Neuronal stem cell (in vitro differentiated cells): ENCODE data around the gene SH3D19.

ENCODE experiments used
- DNase-seq: peaks from one replicate; pipeline ENCODE4 v3.0.0-alpha.2; 2013; ENCODE audit warnings: low spot score
- H2AFZ ChIP-seq: one replicate; pipeline ENCODE4 v1.6.1; 2013; ENCODE audit warnings: mild to moderate bottlenecking, low read length, inconsistent platforms
- H2AK5ac ChIP-seq: 2 replicates; pipeline ENCODE4 v1.6.1; 2013; ENCODE audit warnings: low read depth, mild to moderate bottlenecking, inconsistent platforms, low read length, moderate library complexity, mixed read lengths
- H2BK120ac ChIP-seq: 2 replicates; pipeline ENCODE4 v1.6.1; 2013; ENCODE audit warnings: low read depth, mild to moderate bottlenecking, inconsistent platforms, low read length, moderate library complexity, mixed read lengths
- H2BK12ac ChIP-seq: one replicate; pipeline ENCODE4 v1.6.1; 2013; ENCODE audit warnings: low read length, inconsistent platforms
- H2BK15ac ChIP-seq: 2 replicates; pipeline ENCODE4 v1.6.1; 2013; ENCODE audit warnings: mild to moderate bottlenecking, low read length, inconsistent platforms, mixed read lengths
- H2BK5ac ChIP-seq: one replicate; pipeline ENCODE4 v1.6.1; 2013; ENCODE audit warnings: inconsistent platforms, mild to moderate bottlenecking, low read length, moderate library complexity
- H3K14ac ChIP-seq: one replicate; pipeline ENCODE4 v1.6.1; 2013; ENCODE audit warnings: low read length, inconsistent platforms
- H3K18ac ChIP-seq: 2 replicates; pipeline ENCODE4 v1.6.1; 2013; ENCODE audit warnings: low read length, inconsistent platforms
- H3K23ac ChIP-seq: 2 replicates; pipeline ENCODE4 v1.6.1; 2013; ENCODE audit warnings: low read depth, mild to moderate bottlenecking, mixed read lengths, low read length, inconsistent platforms; ENCODE audit not compliant: poor library complexity
- H3K27ac ChIP-seq: replicated peaks from 3 replicates; pipeline ENCODE4 v1.5.1; 2013; ENCODE audit warnings: low read length, inconsistent platforms
- H3K27me3 ChIP-seq, 3 experiments: 2 replicates each; pipeline ENCODE4 v1.6.1; 2013; ENCODE audit warnings: low read length in 3 of 3, mild to moderate bottlenecking in 2 of 3, inconsistent platforms in 1 of 3, low read depth in 1 of 3, mixed read lengths in 1 of 3, moderate library complexity in 1 of 3; ENCODE audit not compliant: control insufficient read depth in 3 of 3, insufficient read depth in 3 of 3
- H3K36me3 ChIP-seq, 2 donors: replicated peaks in 1 of 2; 2 replicates each; pipeline ENCODE4 v1.6.1; 2013; ENCODE audit warnings: low read length in 2 of 2; ENCODE audit not compliant: control insufficient read depth in 2 of 2, insufficient read depth in 2 of 2
- H3K4ac ChIP-seq: 2 replicates; pipeline ENCODE4 v1.6.1; 2013; ENCODE audit warnings: inconsistent platforms, mild to moderate bottlenecking, low read length, moderate library complexity
- H3K4me1 ChIP-seq, 2 donors: 1 replicate in 1 of 2; 2 replicates in 1 of 2; pipeline ENCODE4 v1.6.1; 2013; ENCODE audit warnings: low read length in 2 of 2, low read depth in 1 of 2; ENCODE audit not compliant: control insufficient read depth in 2 of 2, insufficient read depth in 1 of 2
- H3K4me2 ChIP-seq: one replicate; pipeline ENCODE4 v1.6.1; 2013; ENCODE audit warnings: mild to moderate bottlenecking, low read length, inconsistent platforms; ENCODE audit not compliant: insufficient read depth, poor library complexity, severe bottlenecking
- H3K4me3 ChIP-seq, 2 donors: 2 replicates each; pipeline ENCODE4 v1.5.1; 2013; ENCODE audit warnings: low read length in 2 of 2, mild to moderate bottlenecking in 2 of 2, inconsistent platforms in 1 of 2, moderate library complexity in 1 of 2
- H3K79me1 ChIP-seq: one replicate; pipeline ENCODE4 v1.6.1; 2013; ENCODE audit warnings: low read depth, mild to moderate bottlenecking, inconsistent platforms, low read length, moderate library complexity
- H3K9ac ChIP-seq: one replicate; pipeline ENCODE4 v1.6.1; 2013; ENCODE audit warnings: mild to moderate bottlenecking, low read depth, low read length, inconsistent platforms; ENCODE audit not compliant: poor library complexity
- H3K9me3 ChIP-seq, 2 donors: replicated peaks in 1 of 2; 2 replicates each; pipeline versions ENCODE3 to v1.6.1; 2013; ENCODE audit warnings: low read length in 2 of 2, mild to moderate bottlenecking in 2 of 2, inconsistent platforms in 1 of 2, low read depth in 1 of 2, mixed read lengths in 1 of 2, moderate library complexity in 1 of 2; ENCODE audit not compliant: control insufficient read depth in 2 of 2, insufficient read depth in 1 of 2
- H4K8ac ChIP-seq: one replicate; pipeline ENCODE4 v1.6.1; 2013; ENCODE audit warnings: low read depth, mild to moderate bottlenecking, inconsistent platforms, low read length, moderate library complexity
- H4K91ac ChIP-seq: one replicate; pipeline ENCODE4 v1.6.1; 2013; ENCODE audit warnings: low read length, low read depth, mild to moderate bottlenecking, inconsistent platforms; ENCODE audit not compliant: poor library complexity
- WGBS, 2 donors: extraction: QIAGEN DNeasy Blood & Tissue Kit; methylation state at CpG; one replicate each; pipeline ENCODE4 v1.1.7; 2013; ENCODE audit warnings: missing lambda C conversion rate in 2 of 2, mixed read lengths in 1 of 2; ENCODE audit not compliant: insufficient read length in 2 of 2, insufficient replicate concordance in 1 of 2; ENCODE audit errors: extremely low coverage in 2 of 2; 5-methylcytosine and 5-hydroxymethylcytosine counted together

Gene SH3D19

DNA sequence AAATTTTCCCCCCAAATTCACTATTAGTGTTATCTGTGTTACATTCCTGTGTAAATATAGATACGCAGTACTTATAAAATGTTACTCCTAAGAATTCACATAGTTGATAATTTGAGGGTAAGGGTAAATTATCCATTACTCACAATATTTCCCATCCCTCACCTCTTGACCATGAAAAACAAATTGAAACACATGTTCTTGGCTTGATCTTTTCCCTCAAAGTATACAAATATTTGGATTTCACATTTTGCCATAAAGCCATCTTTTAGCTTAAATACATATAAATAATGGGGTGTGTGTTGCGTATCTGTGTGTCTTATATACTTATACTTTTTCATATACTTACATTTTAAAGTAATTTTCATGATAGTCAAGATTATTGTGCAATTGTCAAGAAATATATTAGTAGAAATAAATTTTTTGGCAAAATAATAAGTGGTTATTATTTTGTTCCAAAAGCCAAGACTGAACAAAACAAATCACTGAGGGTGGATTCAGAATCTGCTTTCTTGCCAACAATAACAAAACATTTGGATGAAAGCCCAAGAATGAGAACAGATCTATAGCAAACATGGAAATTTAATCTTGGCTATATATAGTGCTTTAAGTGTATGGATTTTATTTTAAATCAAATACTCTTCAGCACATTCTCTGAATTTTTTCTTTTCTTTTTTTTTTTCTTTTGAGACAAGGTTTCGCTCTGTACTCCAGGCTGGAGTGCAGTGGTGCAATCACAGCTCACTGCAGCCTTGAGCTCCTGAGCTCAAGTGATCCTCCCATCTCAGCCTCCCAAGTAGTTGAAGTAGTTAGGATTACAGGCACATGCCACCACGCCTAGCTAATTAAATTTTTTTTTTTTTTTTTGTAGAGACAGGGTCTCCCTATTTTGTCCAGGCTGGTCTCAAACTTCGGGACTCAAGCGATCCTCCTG, 97.0 kb downstream of the SH3D19 start:
- Histone ChIP-seq H3K4me1 (peaks cover 2 to 7% of the 10 kb centered on the region in 2 donors), H4K8ac (no peak overlapping the region), H3K4ac (no peak overlapping the region), H2AFZ (no peak overlapping the region), H3K27ac (no peak overlapping the region), H3K4me3 (no peak overlapping the region), H3K4me2 (no peak overlapping the region), H3K36me3 (peaks cover 0 to 9% of the 10 kb centered on the region in 2 donors), H3K79me1 (no peaks in the 10 kb centered on the region), H3K27me3 (no peaks in the 10 kb centered on the region), H2BK15ac (no peak overlapping the region), H3K9ac (no peak overlapping the region), H3K9me3 (no peaks in the 10 kb centered on the region), H3K18ac (no peak overlapping the region), H4K91ac (no peak overlapping the region), H3K14ac (no peak overlapping the region), H2AK5ac (no peak overlapping the region), H2BK12ac (no peak overlapping the region), H3K23ac (no peak overlapping the region), H2BK5ac (no peak overlapping the region), H2BK120ac (no peak overlapping the region)
- no CpG with 5 or more reads among the region's 6 CpGs for WGBS, 2 donors
- no peak for DNase-seq

DNA sequence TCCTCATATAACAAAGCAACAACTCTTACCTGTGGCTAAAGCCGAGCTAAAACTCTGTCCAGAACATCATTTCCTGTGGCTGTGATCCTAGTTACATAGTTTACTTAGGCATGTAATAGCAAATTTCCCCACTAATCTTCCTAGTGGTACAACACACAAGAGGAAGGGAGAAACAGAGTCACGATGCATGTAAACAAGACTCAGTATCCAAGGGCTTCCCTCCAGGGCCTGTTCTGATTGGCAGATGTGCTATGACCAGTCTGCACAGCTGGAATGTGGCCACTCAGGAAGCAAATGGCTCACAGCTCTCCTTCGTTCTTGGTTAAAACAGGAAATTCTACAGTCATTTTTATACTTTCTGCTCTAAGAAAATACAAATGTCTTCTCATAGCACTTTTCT, 97.7 kb downstream of the SH3D19 start:
- Histone ChIP-seq H3K23ac (no peak overlapping the region), H2BK5ac (no peak overlapping the region), H3K79me1 (no peaks in the 10 kb centered on the region), H3K14ac (no peak overlapping the region), H3K9ac (no peak overlapping the region), H2BK120ac (no peak overlapping the region), H2AFZ (no peak overlapping the region), H3K9me3 (no peaks in the 10 kb centered on the region), H4K91ac (no peak overlapping the region), H3K4ac (no peak overlapping the region), H3K18ac (no peak overlapping the region), H3K4me2 (no peak overlapping the region), H2AK5ac (no peak overlapping the region), H3K4me3 (no peak overlapping the region), H3K27ac (no peak overlapping the region), H3K36me3 (peaks cover 0 to 13% of the 10 kb centered on the region in 2 donors), H4K8ac (no peak overlapping the region), H3K27me3 (no peaks in the 10 kb centered on the region), H3K4me1 (peaks cover 2 to 7% of the 10 kb centered on the region in 2 donors), H2BK12ac (no peak overlapping the region), H2BK15ac (no peak overlapping the region)
- WGBS, 2 donors: no CpG with 5 or more reads among the region's 3 CpGs
- no peak for DNase-seq

DNA sequence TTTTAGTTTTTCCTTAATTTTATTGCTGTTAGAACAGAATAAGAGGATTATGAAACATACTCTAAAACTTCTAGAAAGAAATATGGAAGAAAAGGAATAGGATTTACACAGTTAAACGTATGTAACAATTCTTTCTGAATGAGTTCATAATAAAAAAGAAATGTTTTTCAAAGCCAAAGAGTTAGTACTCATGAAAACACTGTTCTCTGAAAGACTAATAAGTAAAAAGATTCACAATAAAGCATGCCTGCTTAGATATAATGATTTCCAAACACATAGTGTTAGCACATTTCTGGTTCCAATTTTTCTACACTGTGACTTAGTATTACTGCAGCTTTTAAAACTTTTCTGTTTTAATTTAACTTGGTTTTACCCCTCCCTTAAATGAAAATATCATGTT, 98.2 kb downstream of the SH3D19 start:
- H3K4me3 ChIP-seq: no peak overlapping the region
- H3K14ac ChIP-seq: no peak overlapping the region
- H3K4me1 ChIP-seq: peaks cover 2 to 7% of the 10 kb centered on the region in 2 donors
- WGBS, 2 donors: no CpG with 5 or more reads among the region's 1 CpG
- no peak overlapping the region for H2AFZ ChIP-seq
- H3K9ac ChIP-seq: no peak overlapping the region
- H2BK12ac ChIP-seq: no peak overlapping the region
- no peak overlapping the region for H3K18ac ChIP-seq
- H3K23ac ChIP-seq: no peak overlapping the region
- DNase-seq: no peak
- no peak overlapping the region for H2BK120ac ChIP-seq
- H3K36me3 ChIP-seq: peaks cover 0 to 11% of the 10 kb centered on the region in 2 donors
- H3K79me1 ChIP-seq: no peaks in the 10 kb centered on the region
- H3K9me3 ChIP-seq: no peaks in the 10 kb centered on the region
- H4K91ac ChIP-seq: no peak overlapping the region
- no peak overlapping the region for H3K4ac ChIP-seq
- H3K4me2 ChIP-seq: no peak overlapping the region
- no peak overlapping the region for H2BK5ac ChIP-seq
- no peak overlapping the region for H2AK5ac ChIP-seq
- H4K8ac ChIP-seq: no peak overlapping the region
- no peaks in the 10 kb centered on the region for H3K27me3 ChIP-seq
- H2BK15ac ChIP-seq: no peak overlapping the region
- no peak overlapping the region for H3K27ac ChIP-seq

DNA sequence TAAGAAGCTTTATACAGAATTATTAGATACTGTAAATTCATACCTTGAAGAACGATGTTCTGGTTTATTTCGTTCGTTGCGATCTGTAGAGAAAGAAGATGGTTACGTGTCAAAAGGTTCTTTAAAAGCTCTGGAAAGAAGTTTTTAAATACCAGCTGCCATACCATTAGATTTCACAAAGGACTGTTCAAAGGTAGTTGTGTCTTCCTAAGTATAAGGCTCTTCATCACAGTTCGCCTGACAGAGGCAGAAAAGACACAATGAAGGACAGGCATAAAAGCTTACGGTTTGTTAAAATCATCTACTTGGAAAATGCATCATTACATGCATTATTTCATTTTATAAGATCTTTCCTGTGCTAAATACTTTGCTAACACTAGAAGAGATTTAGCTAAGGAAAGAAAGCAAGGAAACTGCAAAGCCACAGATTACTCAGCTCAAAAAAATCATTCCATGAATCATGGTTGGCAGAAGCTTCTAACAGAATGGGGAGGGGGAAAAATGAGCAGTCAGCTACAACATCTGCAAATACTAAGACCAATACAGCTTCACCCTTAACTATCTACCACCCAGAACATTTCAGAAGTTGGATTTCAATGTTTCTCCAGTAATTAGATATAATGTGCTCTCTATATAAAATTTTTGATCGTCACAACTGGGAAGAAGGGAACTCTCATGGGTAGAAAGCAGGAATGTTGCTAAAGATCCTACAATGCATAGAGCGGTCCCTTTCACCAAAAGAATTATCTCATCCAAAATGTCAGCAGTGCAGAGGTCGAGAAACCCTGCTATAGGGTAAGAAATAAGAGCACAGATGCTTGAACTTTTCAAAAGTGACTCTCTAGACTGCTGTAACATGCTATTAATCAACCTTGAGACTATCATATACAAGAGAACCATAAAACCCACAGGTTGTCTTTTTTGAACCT, 99.1 kb downstream of the SH3D19 start:
- no peak overlapping the region for H3K4me2 ChIP-seq
- no peak overlapping the region for H2AK5ac ChIP-seq
- H3K4me1 ChIP-seq: peaks cover 2 to 7% of the 10 kb centered on the region in 2 donors
- H3K23ac ChIP-seq: no peak overlapping the region
- no peak for DNase-seq
- WGBS, 2 donors: no CpG with 5 or more reads among the region's 10 CpGs
- H3K4me3 ChIP-seq: no peak overlapping the region
- no peak overlapping the region for H3K9ac ChIP-seq
- no peaks in the 10 kb centered on the region for H3K79me1 ChIP-seq
- H3K14ac ChIP-seq: no peak overlapping the region
- no peak overlapping the region for H3K18ac ChIP-seq
- H3K9me3 ChIP-seq: no peaks in the 10 kb centered on the region
- H4K8ac ChIP-seq: no peak overlapping the region
- H2AFZ ChIP-seq: no peak overlapping the region
- no peak overlapping the region for H4K91ac ChIP-seq
- H3K27ac ChIP-seq: no peak overlapping the region
- H3K36me3 ChIP-seq: peaks cover 0 to 8% of the 10 kb centered on the region in 2 donors
- no peak overlapping the region for H2BK5ac ChIP-seq
- no peak overlapping the region for H3K4ac ChIP-seq
- no peaks in the 10 kb centered on the region for H3K27me3 ChIP-seq
- no peak overlapping the region for H2BK15ac ChIP-seq
- no peak overlapping the region for H2BK120ac ChIP-seq
- H2BK12ac ChIP-seq: no peak overlapping the region
